Measurements from ENCODE around the gene HESX1.

- no peak for TF ChIP-seq EZH2 (IDR thresholded peaks at IDR 0.05; ENCODE audit: insufficient read depth, poor library complexity, severe bottlenecking)
- no peak for TF ChIP-seq EZH2phosphoT487 (IDR thresholded peaks at IDR 0.05; ENCODE audit: insufficient read depth, low read depth)
These were observed 31.6 kb downstream of the HESX1 start for GRCh38 chr3:57168151-57168550.

Measured in GM23248 (cell line).